ENCODE measurements around the gene ENDOG. TPM values are rescaled to one million over a fixed set of nuclear protein-coding genes. Genes with fewer than 3 reads are reported as not detected.

The ENDOG gene
- total RNA-seq, 4 donors from 2014 or later = 2.1 to 22.0 (median 9.1) TPM

GRCh38 chr9:128825923-128826700, 7.8 kb downstream of the ENDOG start:
- no peak overlapping the region for H3K4me3 ChIP-seq
- TF ChIP-seq, protein P1, sequence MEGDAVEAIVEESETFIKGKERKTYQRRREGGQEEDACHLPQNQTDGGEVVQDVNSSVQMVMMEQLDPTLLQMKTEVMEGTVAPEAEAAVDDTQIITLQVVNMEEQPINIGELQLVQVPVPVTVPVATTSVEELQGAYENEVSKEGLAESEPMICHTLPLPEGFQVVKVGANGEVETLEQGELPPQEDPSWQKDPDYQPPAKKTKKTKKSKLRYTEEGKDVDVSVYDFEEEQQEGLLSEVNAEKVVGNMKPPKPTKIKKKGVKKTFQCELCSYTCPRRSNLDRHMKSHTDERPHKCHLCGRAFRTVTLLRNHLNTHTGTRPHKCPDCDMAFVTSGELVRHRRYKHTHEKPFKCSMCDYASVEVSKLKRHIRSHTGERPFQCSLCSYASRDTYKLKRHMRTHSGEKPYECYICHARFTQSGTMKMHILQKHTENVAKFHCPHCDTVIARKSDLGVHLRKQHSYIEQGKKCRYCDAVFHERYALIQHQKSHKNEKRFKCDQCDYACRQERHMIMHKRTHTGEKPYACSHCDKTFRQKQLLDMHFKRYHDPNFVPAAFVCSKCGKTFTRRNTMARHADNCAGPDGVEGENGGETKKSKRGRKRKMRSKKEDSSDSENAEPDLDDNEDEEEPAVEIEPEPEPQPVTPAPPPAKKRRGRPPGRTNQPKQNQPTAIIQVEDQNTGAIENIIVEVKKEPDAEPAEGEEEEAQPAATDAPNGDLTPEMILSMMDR (IDR thresholded peaks at IDR 0.05) = no peak
- TF ChIP-seq POLR2A (IDR thresholded peaks at IDR 0.05) = no peak
- H3K27me3 ChIP-seq = no peaks in the 10 kb centered on the region
- no peaks in the 10 kb centered on the region for H3K4me1 ChIP-seq
- H3K9me3 ChIP-seq = no peaks in the 10 kb centered on the region
- no peak overlapping the region for H3K27ac ChIP-seq
- no peaks in the 10 kb centered on the region for H3K36me3 ChIP-seq
- no peak for DNase-seq
- intact Hi-C loops (cut with DNase I; ENCODE audit: low total_unique reads) = no loop called here

DNA sequence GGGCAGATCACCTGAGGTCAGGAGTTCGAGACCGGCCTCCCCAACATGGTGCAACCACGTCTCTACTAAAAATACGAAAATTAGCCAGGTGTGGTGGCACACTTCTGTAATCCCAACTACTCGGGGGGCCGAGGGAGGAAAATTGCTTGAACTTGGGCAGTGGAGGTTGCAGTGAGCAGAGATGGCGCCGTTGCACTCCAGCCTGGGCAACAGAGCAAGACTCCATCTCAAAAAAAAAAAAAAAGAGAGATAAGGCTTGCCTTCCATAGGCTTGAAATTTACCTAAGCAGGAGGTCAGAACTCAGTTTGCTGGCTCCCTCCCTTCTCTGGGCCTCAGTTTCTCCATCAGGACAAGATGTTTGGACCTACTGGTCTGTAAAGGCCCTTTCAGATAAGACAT, 10.0 kb downstream of the ENDOG start:
- TF ChIP-seq POLR2A (IDR thresholded peaks at IDR 0.05) = no peak
- TF ChIP-seq, protein P1 (IDR thresholded peaks at IDR 0.05) = no peak
- Histone ChIP-seq H3K36me3 (no peaks in the 10 kb centered on the region), H3K4me3 (no peak overlapping the region), H3K9me3 (no peaks in the 10 kb centered on the region), H3K27ac (no peak overlapping the region), H3K4me1 (no peaks in the 10 kb centered on the region), H3K27me3 (no peaks in the 10 kb centered on the region)
- DNase-seq = no peak
- intact Hi-C loops (cut with DNase I; ENCODE audit: low total_unique reads) = no loop called here

- Histone ChIP-seq H3K4me3 (peak overlapping the region; percentile 78 to 89), H3K36me3 (no peaks in the 10 kb centered on the region), H3K27me3 (no peaks in the 10 kb centered on the region), H3K4me1 (no peaks in the 10 kb centered on the region), H3K27ac (peak overlapping the region; percentile 39 to 86), H3K9me3 (no peaks in the 10 kb centered on the region)
- no peak for TF ChIP-seq POLR2A (IDR thresholded peaks at IDR 0.05)
- TF ChIP-seq, protein P1 (IDR thresholded peaks at IDR 0.05) = no peak
- intact Hi-C loops (cut with DNase I; ENCODE audit: low total_unique reads) = no loop called here
- no peak for DNase-seq
Measured at GRCh38 chr9:128828719-128829452, 10.6 kb downstream of the ENDOG start.

GRCh38 chr9:128829477-128830251, 11.4 kb downstream of the ENDOG start, which contains the start of gene SPOUT1:
Gene SPOUT1, minus strand, starts transcription at chr9:128829794. Its CDS starts 14 bp downstream, at chr9:128829780.
- no peaks in the 10 kb centered on the region for H3K27me3 ChIP-seq
- H3K4me3 ChIP-seq = peak within 1 kb of the TSS; percentile 78 to 89
- intact Hi-C loops (cut with DNase I; ENCODE audit: low total_unique reads) = no loop called here
- peak within 1 kb of the TSS; percentile 39 to 86 for H3K27ac ChIP-seq
- TF ChIP-seq, protein P1 (IDR thresholded peaks at IDR 0.05) = peak in 1 of 4 experiments; percentile 17
- peak; percentile 49 to 50 for TF ChIP-seq POLR2A (IDR thresholded peaks at IDR 0.05)
- H3K4me1 ChIP-seq = no peaks in the 10 kb centered on the region
- H3K36me3 ChIP-seq = no peaks in the 10 kb centered on the region
- no peaks in the 10 kb centered on the region for H3K9me3 ChIP-seq
- DNase-seq = peak; percentile 91 to 94

All from uterus (tissue), 4 donors.